DMS 273 (cell line): Measurements from ENCODE around the gene PAM16.
"Not testable (repeated sequence)": the region's sequence is repeated elsewhere in the genome, so short reads cannot be mapped to it uniquely, and the experiment has no call there.

Experiments
- DNase-seq: peaks from one replicate; lab custom pipeline; 2025; ENCODE audit not compliant: unreplicated experiment; lab: John Stamatoyannopoulos, UW

PAM16 gene

DNA sequence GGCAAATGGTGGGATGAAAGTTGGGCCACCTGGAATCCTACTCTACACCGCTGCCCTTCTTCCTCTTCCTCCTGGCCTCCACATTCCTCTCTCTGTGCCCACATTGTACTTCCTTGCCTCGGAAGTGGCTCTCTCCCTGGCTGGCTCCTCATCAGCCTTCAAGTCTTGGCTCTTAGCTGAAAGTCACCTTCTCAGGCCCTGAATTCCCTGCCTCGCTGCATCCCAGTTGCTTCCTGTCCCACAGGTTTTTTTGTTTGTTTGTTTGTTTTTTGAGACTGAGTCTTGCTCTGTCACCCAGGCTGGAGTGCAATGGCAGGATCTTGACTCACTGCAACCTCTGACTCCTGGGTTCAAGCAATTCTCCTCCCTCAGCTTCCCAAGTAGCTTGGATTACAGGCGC is 2.6 kb upstream of the PAM16 start:
- DNase-seq, result no peak

DNA sequence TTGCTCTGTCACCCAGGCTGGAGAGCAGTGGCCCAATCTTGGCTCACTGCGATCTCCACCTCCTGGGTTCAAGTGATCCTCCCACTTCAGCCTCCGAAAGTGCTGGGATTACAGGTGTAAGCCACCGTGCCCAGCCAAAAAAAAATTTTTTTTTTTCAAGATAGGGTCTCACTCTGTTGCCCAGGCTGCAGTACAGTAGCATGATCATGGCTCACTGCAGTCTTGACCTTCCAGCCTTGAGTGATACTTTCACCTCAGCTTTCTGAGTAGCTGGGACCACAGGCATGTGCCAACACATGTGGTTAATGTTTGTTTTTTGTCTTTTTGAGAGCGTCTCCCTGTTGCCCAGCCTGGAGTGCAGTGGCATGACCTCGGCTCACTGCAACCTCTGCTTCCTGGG is 1.7 kb upstream of the PAM16 start:
- no peak for DNase-seq

DNA sequence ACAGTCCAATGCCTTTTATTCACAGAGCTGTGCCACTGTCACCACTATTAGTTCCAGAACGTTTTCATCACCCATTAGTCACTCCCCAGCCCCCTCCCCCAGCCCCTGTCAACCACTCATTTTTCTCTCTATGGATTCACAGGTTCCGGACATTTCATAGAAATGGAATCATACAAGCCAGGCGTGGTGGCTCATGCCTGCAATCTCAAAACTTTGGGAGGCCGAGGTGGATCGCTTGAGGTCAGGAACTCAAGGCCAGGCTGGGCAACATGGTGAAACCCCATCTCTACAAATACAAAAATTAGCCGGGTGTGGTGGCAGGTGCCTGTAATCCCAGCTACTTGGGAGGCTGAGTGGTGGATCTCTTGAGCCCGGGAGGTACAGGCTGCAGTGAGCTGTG is 759 bp upstream of the PAM16 start:
- DNase-seq, result no peak

- DNase-seq, result no peak
Measured at GRCh38 chr16:4350365-4350786, 745 bp downstream of the PAM16 start.

GRCh38 chr16:4349332-4349731 is 1.8 kb downstream of the PAM16 start:
- DNase-seq, result no peak

- DNase-seq, result no peak
Measured at GRCh38 chr16:4347765-4348509, 3.2 kb downstream of the PAM16 start.

GRCh38 chr16:4347010-4347409 is 4.1 kb downstream of the PAM16 start:
- DNase-seq, result no peak

GRCh38 chr16:4345836-4346781 is 5.0 kb downstream of the PAM16 start:
- no peak for DNase-seq

DNA sequence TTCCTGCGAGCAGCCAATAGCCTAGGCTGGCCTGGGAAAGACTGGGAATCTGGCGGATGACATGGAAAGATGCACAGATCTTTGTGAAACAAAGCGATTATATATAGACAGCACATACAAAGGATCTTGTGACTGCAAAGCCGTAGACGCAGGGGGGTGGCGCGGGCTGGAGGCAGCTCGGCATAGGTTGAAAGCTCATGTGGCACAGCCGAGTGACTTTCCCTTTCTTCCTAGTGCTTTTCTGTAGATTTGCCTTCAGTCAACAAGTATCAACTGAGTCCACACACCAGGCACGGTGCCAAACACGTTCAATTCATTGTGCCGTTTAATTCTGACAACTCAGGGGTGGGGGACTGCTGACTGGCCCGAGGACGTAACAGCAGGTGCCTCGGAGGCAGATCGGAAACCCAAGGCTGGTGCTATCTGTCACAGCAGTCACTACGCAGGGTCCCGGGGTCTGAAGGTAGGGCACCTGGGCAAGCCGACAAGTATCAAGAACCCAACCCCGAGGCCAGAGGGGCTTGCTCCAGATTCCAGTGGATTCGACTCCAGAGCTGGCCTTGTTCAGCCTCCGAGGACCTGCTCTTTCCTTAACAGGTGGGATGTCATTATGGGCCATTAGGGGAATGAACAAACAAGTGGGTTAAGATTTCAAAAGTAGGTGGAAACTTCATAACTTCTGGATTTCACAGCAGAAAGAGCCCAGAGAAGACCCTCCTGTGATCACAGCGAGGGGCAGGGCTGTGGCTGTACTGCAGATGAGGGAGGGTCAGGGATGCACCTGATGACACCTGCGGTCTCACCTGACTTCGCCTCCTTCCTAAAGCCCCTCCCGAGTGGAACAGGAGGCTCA is 5.9 kb downstream of the PAM16 start:
- no peak for DNase-seq

- DNase-seq, result not testable (repeated sequence)
Measured at GRCh38 chr16:4344300-4344982, 6.7 kb downstream of the PAM16 start.

DNA sequence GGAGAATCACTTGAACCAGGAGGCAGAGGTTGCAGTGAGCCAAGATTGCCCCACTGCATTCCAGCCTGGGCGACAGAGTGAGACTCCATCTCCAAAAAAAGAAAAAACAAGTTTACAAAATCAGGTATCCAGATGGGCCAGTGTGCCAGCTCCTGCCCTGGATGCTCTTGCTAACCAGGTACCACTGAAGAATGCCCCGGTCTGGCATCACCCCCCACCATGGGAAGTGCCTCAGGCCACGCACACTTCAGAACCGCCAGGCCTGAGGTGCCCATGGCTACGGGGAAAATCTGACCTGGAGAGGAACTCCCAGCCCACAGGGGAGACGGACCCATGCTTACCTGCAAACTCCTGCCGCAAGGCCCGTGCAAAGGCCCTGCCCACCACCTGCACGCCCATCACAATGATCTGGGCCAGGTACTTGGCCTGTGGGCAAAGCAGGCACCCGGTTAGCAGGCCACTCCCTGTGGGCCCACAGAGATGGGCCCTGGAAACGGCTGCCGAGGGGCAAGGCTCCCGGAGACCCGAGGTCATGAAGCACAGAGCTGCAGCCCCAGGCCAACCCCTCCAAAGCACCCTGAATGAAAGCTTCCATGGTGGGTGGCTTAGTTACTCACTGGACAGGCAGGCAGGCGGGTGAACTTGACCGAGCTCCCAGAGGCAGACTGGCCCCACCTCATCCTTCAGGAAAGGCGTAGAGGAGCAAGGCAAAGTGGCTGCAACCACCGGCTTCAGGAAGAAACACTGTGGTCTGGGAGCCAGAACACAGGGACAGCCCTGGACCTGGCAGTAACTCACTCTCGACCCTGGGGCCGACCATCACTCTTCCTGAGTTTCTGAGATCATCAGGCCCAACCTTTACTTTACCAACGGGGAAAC is 8.0 kb downstream of the PAM16 start:
- DNase-seq, result no peak

DNA sequence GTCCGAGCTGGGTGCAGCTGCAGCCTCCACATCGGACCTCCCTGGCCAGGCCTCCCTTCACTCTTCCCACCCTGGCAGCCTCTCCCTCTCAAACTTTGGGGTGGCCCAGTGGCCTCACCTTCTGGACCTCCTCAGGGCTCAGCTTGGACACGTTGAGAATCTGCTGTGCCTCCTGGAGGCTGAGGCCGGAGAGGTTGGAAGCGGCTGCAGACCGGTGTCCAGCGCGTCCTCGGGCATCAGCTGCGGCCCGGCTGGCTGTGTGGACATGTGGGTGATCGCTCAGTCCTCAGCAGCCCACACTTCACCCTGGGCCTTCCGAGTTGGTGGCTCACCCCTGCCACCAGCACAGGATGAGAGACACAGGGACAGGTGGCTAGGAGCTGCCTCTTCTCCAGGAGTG is 9.9 kb downstream of the PAM16 start:
- no peak for DNase-seq

DNA sequence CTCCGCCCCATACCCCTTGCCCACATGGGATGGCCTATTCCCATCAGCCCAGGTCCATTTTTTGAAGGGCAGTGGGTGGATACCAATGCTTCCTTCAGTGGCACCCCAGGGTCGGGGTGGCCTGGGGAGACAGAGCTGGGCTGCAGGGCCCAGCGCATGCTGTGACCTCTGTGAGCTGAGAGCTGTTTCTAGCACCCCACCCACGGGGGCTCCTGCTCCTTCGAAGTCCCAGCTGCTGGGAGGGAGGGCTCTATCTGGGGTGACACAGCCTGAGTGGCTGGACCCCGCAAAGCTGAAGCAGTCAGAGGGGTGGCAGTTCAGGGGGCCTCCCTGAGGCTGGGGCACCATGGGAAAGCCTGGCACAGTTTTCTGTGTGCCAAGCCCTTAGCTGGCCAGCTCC is 10.7 kb downstream of the PAM16 start:
- no peak for DNase-seq

GRCh38 chr16:4339909-4340308 is 11.2 kb downstream of the PAM16 start:
- peak; percentile 82 for DNase-seq

DNA sequence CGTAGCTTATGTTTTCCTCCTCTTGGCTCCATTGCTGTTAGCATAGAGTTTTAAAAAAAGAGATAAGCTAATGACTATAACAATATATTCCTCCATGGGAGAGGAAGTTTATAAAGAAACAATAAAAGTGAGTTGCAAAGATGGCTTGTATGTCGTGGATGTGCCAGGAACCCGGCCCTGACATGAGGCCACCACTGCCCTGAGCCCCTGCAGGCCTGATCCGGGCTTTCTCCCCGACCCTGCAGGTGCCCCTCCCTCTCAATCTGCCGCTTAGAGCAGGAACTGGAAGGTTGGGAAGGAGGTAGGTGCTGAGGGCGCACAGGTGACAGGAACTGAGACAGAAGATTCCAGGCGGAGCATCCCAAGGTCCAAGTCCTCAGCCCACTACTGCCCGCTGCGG is 11.7 kb downstream of the PAM16 start:
- DNase-seq, result no peak

GRCh38 chr16:4338712-4339299 is 12.3 kb downstream of the PAM16 start:
- DNase-seq, result no peak

DNA sequence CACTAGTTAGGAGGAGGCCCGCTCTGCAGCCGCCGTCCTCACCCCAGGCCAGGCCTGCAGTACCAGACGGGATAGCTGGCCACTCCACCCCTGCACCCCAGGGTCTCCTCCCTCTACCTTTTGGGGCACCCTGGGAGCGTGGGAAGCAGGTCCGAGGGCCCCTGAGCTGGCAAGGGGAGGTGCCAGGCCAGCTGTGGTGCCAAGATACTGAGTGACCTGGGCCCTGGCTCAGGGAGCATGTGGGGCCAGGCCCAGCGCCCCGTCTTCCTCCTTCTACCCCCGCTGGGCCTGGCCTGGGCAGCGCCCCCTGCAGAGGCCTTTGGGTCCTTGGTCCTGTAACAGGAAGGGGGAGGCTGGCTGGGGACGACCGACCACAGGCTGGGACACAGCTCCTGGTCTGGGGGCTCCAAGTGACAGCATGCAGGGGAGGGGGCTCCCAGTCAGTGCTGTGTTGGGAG is 13.0 kb downstream of the PAM16 start:
- no peak for DNase-seq

DNA sequence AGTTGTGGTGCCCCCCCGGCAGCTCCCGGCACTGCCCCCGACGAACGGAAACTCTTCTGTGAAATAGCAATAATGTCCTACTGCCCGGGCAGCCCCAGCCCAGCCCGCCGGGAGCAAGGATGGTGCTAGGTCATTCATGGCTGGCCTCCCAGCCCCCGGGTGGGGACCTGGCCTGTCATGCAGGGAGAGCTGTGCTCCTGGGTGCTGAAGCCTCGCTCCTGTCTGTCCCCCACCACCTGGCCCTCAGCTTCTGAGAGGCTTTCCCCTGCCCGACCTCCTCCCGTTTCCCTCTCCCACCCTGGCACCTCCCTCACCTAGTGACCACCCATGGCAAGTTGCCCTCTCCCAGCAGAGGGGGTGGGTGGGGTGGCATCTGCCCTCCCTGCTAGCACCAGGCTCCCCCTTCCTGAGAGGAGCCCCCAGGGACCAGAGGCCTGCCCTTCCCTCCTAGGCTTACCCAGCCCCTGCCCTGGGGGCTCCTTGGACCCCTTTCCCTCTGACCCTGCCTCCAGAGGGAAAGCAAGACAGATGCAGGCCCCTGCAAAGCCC is 13.5 kb downstream of the PAM16 start:
- no peak for DNase-seq
